ENCODE measurements around the gene CAMKMT. TPM values are rescaled to one million over a fixed set of nuclear protein-coding genes. Genes with fewer than 3 reads are reported as not detected.

Gene CAMKMT
- total RNA-seq, 1 experiment from 2014 or later = 17.4 TPM

- Mint-ChIP-seq H3K4me3 (no peak overlapping the region), H3K9me3 (peaks cover 25 to 27% of the 10 kb centered on the region in 2 experiments), H3K27ac (no peak overlapping the region), H3K27me3 (ENCODE audit: low read depth) (no peaks in the 10 kb centered on the region), H3K4me1 (peaks cover 13 to 16% of the 10 kb centered on the region in 2 experiments), H3K36me3 (ENCODE audit: insufficient read depth in 1 of 3, low read depth in 3 of 3) (peaks cover 18 to 31% (median 21%) of the 10 kb centered on the region in 3 experiments)
- no peaks in the 10 kb centered on the region for H3K79me2 ChIP-seq (ENCODE audit: insufficient read depth, low read length)
- no peak for DNase-seq
- no peak for TF ChIP-seq CTCF (conservative IDR thresholded peaks at IDR 0.05)
- no peak overlapping the region for H3K56ac ChIP-seq (ENCODE audit: insufficient read length, low read depth, low read length)
- H4K8ac ChIP-seq (replicated peaks; ENCODE audit: insufficient read length, low read depth, low read length) = no peak overlapping the region
- H2BK20ac ChIP-seq (ENCODE audit: low read depth, low read length, poor library complexity, severe bottlenecking) = no peak overlapping the region
- no peak overlapping the region for H2BK5ac ChIP-seq (ENCODE audit: insufficient read length, low read length)
- H3K23me2 ChIP-seq (ENCODE audit: insufficient read length, low read depth, low read length, poor library complexity, severe bottlenecking) = no peaks in the 10 kb centered on the region
- no peak overlapping the region for H3K23ac ChIP-seq (ENCODE audit: insufficient read length, low read depth, low read length)
- H3K79me1 ChIP-seq (ENCODE audit: insufficient read depth, low read depth, low read length, poor library complexity, severe bottlenecking) = peaks cover 2% of the 10 kb centered on the region
- no peaks in the 10 kb centered on the region for H3K27me3 ChIP-seq (ENCODE audit: insufficient read depth, low read length)
- H2AK5ac ChIP-seq (ENCODE audit: insufficient read length, low read length) = no peak overlapping the region
- no peak overlapping the region for H3K4ac ChIP-seq (ENCODE audit: low read depth, low read length)
- H3K9ac ChIP-seq (ENCODE audit: extremely low read depth, insufficient read length, low read length) = no peak overlapping the region
- H4K91ac ChIP-seq (ENCODE audit: insufficient read length, low read depth, low read length) = no peak overlapping the region
- no peaks in the 10 kb centered on the region for H3K9me3 ChIP-seq (ENCODE audit: control insufficient read depth, low read depth, low read length)
- no peak overlapping the region for H3T11ph ChIP-seq (ENCODE audit: low read length)
- no peak overlapping the region for H3K27ac ChIP-seq (ENCODE audit: insufficient read length, low read depth, low read length)
- no peak overlapping the region for H4K5ac ChIP-seq (ENCODE audit: insufficient read length, low read depth, low read length)
- H2BK15ac ChIP-seq (ENCODE audit: low read depth, low read length) = no peak overlapping the region
- WGBS (ENCODE audit: extremely low coverage, insufficient read length, low lambda C conversion rate) = no CpG with 5 or more reads among the region's 1 CpG
- no peaks in the 10 kb centered on the region for H4K20me1 ChIP-seq (ENCODE audit: control insufficient read depth, insufficient read depth, insufficient read length)
- H3K18ac ChIP-seq (ENCODE audit: insufficient read length, low read depth, low read length) = no peak overlapping the region
- no peak overlapping the region for H2BK120ac ChIP-seq (ENCODE audit: low read depth, low read length, poor library complexity, severe bottlenecking)
- H2AFZ ChIP-seq (ENCODE audit: low read length) = no peak overlapping the region
- H3K14ac ChIP-seq (ENCODE audit: insufficient read depth, low read length) = no peak overlapping the region
- H3K4me1 ChIP-seq (ENCODE audit: insufficient read depth, low read length) = no peaks in the 10 kb centered on the region; the same call in 1 of the 2 replicates
- H3K4me2 ChIP-seq (ENCODE audit: insufficient read depth, insufficient read length, low read length) = no peak overlapping the region
- H2BK12ac ChIP-seq (ENCODE audit: insufficient read length, low read depth, low read length) = no peak overlapping the region
Observed at GRCh38 chr2:44519026-44519425, 157.3 kb downstream of the CAMKMT start.

Data from H9 (cell line).